A204.1 (cell line): ENCODE results near the gene DACT2.

ENCODE experiments used
- FAIRE-seq: peaks from 2 replicates; lab custom pipeline; 2012; peaks lifted over from hg19 to GRCh38; lab: Jason Lieb, UNC

DACT2 gene

DNA sequence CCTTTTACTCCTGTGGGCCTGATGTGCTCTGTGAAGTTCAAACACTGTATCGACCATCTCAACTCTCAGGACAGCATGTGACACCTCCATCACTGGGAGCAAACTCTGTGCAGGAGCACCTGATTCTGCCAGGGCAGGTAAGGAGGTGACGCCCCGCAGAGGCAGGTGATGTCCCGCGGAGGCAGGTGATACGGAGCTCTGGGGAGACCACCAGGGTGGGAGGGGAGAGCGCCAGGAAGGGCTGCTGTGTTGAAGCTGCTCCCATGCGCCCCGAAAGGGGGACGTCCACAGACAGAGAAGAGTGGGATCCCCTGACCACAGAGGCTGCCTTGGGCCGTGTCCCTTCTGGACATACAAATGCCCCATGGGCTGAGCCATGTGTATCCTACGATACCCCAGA, 58.3 kb downstream of the DACT2 start:
- no peak for FAIRE-seq

DNA sequence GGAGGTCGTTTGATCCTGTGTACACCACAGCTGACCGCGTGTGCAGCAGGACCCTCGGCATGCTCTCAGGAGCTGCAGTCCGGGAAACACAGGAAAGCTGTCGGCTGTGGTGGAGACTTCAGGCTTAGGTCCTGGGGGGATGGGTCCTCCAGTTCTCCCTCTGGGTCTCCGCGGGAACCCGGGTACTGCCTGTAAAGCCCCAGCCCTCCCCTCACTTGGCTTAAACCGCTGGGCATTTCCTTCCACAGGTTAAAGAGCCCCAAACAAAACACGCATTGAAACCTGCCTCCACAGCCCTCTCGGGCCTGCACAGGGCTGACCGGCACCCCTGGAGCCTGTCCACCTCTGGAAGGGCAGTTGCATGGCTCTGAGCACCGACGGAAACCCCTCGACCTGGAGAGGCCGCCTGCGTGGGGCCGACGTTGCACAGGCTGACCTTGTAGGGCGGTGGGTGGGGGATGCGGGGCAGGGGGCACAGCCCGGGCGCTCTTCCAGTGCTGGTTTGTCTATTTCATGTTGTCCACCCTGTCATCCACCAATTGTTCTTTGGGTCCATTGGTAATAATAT, 59.1 kb downstream of the DACT2 start:
- no peak for FAIRE-seq

DNA sequence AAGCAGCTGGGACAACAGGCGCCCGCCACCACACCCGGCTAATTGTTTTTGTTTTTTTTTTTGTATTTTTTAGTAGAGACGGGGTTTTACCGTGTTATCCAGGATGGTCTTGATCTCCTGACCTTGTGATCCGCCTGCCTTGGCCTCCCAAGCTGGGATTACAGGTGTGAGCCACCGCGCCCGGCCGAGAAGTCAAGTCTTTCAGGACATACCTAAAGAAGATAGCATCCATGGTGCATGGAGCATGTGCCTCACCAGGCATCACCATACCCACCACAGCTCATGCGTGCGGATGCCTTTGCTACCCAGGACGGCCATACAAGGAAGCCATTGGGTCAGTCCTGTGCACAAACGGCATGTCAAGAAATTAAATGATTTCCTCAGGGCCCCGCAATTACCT, 60.8 kb downstream of the DACT2 start:
- FAIRE-seq, result no peak

DNA sequence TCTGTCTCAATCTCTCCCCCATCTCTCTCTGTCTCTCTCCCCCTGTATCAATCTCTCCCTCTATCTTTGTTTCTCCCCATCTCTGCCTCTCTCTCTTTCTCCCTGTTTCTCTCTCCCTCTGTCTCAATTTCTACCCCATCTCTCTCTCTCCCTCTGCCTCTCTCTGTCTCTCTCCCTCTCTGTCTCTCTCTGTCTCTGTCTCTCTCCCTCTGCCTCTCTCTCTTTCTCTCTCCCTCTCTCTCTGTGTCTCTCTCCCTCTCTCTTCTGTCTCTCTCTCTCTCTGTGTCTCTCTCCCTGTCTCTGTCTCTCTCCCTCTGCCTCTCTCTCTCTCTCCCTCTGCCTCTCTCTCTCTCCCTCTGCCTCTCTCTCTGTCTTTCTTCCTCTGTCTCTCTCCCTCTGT, 62.6 kb downstream of the DACT2 start:
- FAIRE-seq, result no peak
